ENCODE data around the gene PRX. TPM values are rescaled to one million over a fixed set of nuclear protein-coding genes. Genes with fewer than 3 reads are reported as not detected.
A peak's percentile ranks its signal among the peaks of the same experiment; 100 is the strongest.

PRX gene
- total RNA-seq, 1 donor from 2014 or later: 6.7 TPM

DNA sequence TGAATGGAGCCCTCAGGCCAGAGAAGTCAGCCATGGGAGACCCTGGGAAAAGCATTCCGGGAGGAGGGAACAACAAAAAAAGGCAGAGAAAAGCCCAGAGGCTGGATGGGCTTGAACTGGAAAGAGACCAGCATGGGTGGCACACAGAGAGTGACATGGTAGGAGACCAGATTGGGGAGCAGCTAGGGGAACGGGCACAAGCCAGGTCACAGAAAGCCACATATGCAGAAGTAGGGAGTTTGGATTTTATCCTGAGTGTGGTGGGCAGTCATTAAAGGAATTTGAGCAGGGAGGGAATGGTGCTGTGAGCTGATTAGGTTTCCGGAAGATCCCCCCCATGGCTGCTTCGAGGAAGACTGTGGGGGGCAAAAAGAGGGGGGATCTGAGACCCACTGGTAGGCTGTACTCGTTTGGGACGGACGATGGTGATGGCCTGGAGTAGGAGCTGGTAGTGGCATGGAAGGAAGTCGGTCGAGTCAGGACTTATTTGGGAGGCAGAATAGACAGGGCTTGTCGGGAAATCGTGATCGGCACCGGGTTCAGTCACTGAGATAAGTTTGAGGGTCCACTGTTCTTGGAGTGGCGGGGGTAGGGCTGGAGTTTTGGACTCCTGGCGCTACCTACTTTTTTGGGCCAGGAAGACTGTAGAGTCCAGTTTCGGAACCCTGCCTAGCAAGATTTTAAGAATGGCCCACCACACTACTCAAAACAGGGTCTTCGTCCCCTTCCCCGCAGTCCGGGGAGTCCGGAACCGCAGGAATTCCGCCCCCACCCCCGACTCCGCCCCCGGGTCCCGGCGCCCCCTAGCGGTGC lies 11.7 kb upstream of the PRX start:
- TF ChIP-seq, protein P1, sequence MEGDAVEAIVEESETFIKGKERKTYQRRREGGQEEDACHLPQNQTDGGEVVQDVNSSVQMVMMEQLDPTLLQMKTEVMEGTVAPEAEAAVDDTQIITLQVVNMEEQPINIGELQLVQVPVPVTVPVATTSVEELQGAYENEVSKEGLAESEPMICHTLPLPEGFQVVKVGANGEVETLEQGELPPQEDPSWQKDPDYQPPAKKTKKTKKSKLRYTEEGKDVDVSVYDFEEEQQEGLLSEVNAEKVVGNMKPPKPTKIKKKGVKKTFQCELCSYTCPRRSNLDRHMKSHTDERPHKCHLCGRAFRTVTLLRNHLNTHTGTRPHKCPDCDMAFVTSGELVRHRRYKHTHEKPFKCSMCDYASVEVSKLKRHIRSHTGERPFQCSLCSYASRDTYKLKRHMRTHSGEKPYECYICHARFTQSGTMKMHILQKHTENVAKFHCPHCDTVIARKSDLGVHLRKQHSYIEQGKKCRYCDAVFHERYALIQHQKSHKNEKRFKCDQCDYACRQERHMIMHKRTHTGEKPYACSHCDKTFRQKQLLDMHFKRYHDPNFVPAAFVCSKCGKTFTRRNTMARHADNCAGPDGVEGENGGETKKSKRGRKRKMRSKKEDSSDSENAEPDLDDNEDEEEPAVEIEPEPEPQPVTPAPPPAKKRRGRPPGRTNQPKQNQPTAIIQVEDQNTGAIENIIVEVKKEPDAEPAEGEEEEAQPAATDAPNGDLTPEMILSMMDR (IDR thresholded peaks at IDR 0.05; ENCODE audit: unreplicated experiment): no peak
- DNase-seq (ENCODE audit: low spot score): no peak
- Mint-ChIP-seq H3K9me3 (ENCODE audit: unreplicated experiment) (no peaks in the 10 kb centered on the region), H3K4me1 (ENCODE audit: unreplicated experiment) (peaks cover 11% of the 10 kb centered on the region), H3K36me3 (ENCODE audit: low read depth, unreplicated experiment) (peaks cover 4% of the 10 kb centered on the region), H3K27ac (ENCODE audit: unreplicated experiment) (peak overlapping the region; percentile 99), H3K4me3 (ENCODE audit: unreplicated experiment) (peak overlapping the region; percentile 94), H3K27me3 (ENCODE audit: unreplicated experiment) (peaks cover 14% of the 10 kb centered on the region)

DNA sequence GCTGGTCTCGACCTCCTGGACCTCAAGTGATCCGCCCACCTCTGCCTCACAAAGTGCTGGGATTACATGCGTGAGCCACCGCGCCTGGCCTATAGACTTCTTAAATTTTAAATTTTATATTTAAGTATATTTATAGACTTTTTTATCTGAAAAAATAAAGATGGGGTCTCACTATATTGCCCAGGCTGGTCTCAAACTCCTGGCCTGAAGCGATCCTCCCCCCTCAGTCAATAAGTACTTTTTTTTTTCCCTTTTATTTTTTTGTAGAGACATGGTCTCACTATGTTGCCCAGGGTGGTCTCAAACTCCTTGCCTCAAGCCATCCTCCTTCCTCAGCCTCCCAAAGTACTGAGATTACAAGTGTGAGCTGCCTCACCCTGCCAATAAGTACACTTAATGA lies 10.8 kb upstream of the PRX start:
- Mint-ChIP-seq H3K4me3 (ENCODE audit: unreplicated experiment) (peak overlapping the region; percentile 94), H3K27me3 (ENCODE audit: unreplicated experiment) (peaks cover 14% of the 10 kb centered on the region), H3K4me1 (ENCODE audit: unreplicated experiment) (peaks cover 19% of the 10 kb centered on the region), H3K9me3 (ENCODE audit: unreplicated experiment) (no peaks in the 10 kb centered on the region), H3K27ac (ENCODE audit: unreplicated experiment) (peak overlapping the region; percentile 82), H3K36me3 (ENCODE audit: low read depth, unreplicated experiment) (peaks cover 4% of the 10 kb centered on the region)
- TF ChIP-seq, protein P1 (IDR thresholded peaks at IDR 0.05; ENCODE audit: unreplicated experiment): no peak
- DNase-seq (ENCODE audit: low spot score): no peak

DNA sequence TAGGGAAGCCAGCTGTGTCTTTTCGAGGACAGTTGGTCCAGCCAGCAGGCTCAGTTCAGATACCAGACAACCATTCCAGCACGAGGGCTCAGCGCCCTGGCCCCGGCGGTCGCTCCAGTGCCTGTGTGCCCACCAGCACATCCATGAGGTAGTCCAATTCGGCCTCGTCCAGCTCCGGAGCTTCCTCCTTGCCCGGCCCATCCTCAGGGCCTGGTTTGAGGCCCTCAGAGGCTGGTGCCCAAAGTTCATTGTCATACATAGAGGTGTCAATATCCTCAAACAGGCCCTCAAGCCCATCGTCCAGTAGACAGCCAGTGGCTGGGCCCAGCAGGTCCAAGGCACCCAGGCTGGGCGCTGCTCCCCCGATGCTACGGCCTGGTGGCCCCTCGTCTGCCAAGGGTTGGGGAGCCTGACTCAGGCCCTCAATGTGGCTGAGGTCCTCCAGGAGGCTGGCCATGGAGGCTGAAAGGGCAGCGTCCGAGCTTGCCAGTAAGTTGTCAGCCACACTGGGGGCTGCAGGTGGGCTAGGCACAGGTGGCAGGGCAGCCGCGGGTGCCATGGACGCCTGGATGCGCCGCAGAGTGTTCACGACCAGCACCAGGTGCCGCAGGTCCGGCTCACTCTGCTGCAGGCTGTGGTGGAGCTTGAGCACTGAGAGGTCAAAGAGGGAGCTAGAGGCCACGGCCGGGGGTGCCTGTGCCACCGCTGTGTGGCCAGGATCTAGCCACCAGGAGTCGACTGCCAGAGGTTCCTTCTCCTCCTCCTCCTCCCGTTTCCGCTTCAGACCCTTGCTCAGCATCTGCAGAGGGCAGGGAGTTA lies 9.8 kb upstream of the PRX start:
- H3K9me3 Mint-ChIP-seq (ENCODE audit: unreplicated experiment): no peaks in the 10 kb centered on the region
- H3K27me3 Mint-ChIP-seq (ENCODE audit: unreplicated experiment): peaks cover 15% of the 10 kb centered on the region
- H3K27ac Mint-ChIP-seq (ENCODE audit: unreplicated experiment): no peak overlapping the region
- DNase-seq (ENCODE audit: low spot score): no peak
- peaks cover 8% of the 10 kb centered on the region for H3K36me3 Mint-ChIP-seq (ENCODE audit: low read depth, unreplicated experiment)
- H3K4me1 Mint-ChIP-seq (ENCODE audit: unreplicated experiment): peaks cover 28% of the 10 kb centered on the region
- no peak overlapping the region for H3K4me3 Mint-ChIP-seq (ENCODE audit: unreplicated experiment)
- TF ChIP-seq, protein P1 (IDR thresholded peaks at IDR 0.05; ENCODE audit: unreplicated experiment): no peak

DNA sequence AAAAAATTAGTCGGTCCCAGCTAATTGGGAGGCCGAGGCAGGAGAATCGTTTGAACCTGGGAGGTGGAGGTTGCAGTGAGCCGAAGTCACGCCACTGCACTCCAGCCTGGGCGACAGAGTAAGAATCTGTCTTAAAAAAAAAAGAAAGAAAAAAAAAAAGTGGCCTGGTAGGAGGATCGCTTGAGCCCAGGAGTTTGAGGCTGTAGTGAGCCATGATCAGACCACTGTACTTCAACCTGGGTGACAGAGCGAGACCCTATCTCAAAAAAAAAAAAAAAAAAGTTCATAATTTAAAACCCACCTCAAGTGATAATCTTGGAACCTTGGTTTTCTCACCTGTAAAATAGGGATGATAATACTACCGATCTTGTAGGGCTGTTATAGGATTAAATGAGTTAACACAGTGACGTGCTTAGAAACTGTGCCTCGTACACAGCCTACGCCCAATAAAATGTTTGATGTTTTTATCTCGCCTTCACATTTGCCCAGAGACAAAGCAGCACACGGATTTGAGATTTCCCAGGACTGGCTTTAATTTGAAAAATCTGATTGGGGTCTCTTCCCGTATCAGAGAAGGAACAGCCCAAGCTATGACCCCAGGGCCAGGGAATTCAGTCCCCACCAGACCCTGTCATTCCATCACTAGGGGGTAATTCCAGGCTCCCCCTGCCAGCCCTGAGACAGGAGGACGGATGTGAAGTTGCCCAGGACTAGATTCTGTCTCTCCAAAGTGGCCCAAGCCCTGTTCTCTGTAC lies 9.0 kb upstream of the PRX start:
- H3K27ac Mint-ChIP-seq (ENCODE audit: unreplicated experiment): no peak overlapping the region
- no peaks in the 10 kb centered on the region for H3K9me3 Mint-ChIP-seq (ENCODE audit: unreplicated experiment)
- H3K27me3 Mint-ChIP-seq (ENCODE audit: unreplicated experiment): peaks cover 18% of the 10 kb centered on the region
- DNase-seq (ENCODE audit: low spot score): no peak
- H3K4me1 Mint-ChIP-seq (ENCODE audit: unreplicated experiment): peaks cover 36% of the 10 kb centered on the region
- TF ChIP-seq, protein P1 (IDR thresholded peaks at IDR 0.05; ENCODE audit: unreplicated experiment): no peak
- peaks cover 10% of the 10 kb centered on the region for H3K36me3 Mint-ChIP-seq (ENCODE audit: low read depth, unreplicated experiment)
- H3K4me3 Mint-ChIP-seq (ENCODE audit: unreplicated experiment): peak overlapping the region; percentile 68

All from endothelial cell (in vitro differentiated cells).